Mucosa of descending colon (tissue), 3 donors: ENCODE data around the gene ETV3L. TPM values are rescaled to one million over a fixed set of nuclear protein-coding genes. Genes with fewer than 3 reads are reported as not detected.
"Not testable (repeated sequence)": the region's sequence is repeated elsewhere in the genome, so short reads cannot be mapped to it uniquely, and the experiment has no call there.

ENCODE experiments used
- ATAC-seq: fragments of 200-7000 bp; cut with Tn5 transposase; one replicate; pipeline ENCODE4 v1.9.1; 2020; ENCODE audit warnings: mild to moderate bottlenecking, moderate library complexity
- DNase-seq, 3 donors: peaks; one replicate each; pipeline ENCODE4 v3.0.0-alpha.2; 2020
- H3K36me3 ChIP-seq: fragments of 200-600 bp; one replicate; pipeline ENCODE4 v1.8.0; 2021; ENCODE audit warnings: low read depth, mild to moderate bottlenecking
- H3K4me1 ChIP-seq: fragments of 200-600 bp; one replicate; pipeline ENCODE4 v1.8.0; 2021; ENCODE audit warnings: low read depth, mild to moderate bottlenecking
- H3K4me3 ChIP-seq: fragments of 200-600 bp; one replicate; pipeline ENCODE4 v1.8.0; 2021; ENCODE audit warnings: mild to moderate bottlenecking
- H3K9me3 ChIP-seq: fragments of 200-600 bp; one replicate; pipeline ENCODE4 v1.8.0; 2021; ENCODE audit warnings: mild to moderate bottlenecking
- CTCF ChIP-seq: fragments of 200-600 bp; IDR thresholded peaks from one replicate; pipeline ENCODE4 v1.8.0; 2022; ENCODE audit warnings: antibody characterized with exemption, mild to moderate bottlenecking
- intact Hi-C, 2 donors: fragments of 100-400 bp; cut with DNase I in 1 of 2; cut with micrococcal nuclease in 1 of 2; formaldehyde crosslinking; loops; one replicate each; pipeline versions ENCODE4 v1.11.0 to v1.11.1; 2022; cut with DNase I, micrococcal nuclease
- total RNA-seq, 3 donors: library from RNA; stranded (reverse); fragmentation: NEBNext Ultra II Directional in 2 of 3; extraction: Animal tissue kit (Norgen Biotek cat#: 25700) in 2 of 3; gene quantifications; one replicate each; pipeline versions ENCODE4 v1.2.1 to v1.2.4, GENCODE V29; 2021 to 2023
- donor health status: DM: no; HTN: no; CAD: no; lungs with moderate emphysema.
- donor health status: DM: no; HTN: no; CAD: no.
- donor health status: DM: no; HTN: yes; CAD: no.

ETV3L gene
- total RNA-seq, 3 donors from 2014 or later, result not detected

GRCh38 chr1:157103268-157103667, 3.7 kb upstream of the ETV3L start:
- TF ChIP-seq CTCF, result no peak
- H3K4me1 ChIP-seq, result no peaks in the 10 kb centered on the region
- intact Hi-C loops, result no loop called here
- no peaks in the 10 kb centered on the region for H3K36me3 ChIP-seq
- H3K9me3 ChIP-seq, result no peaks in the 10 kb centered on the region
- DNase-seq (no peak), ATAC-seq (no peak)
- no peak overlapping the region for H3K4me3 ChIP-seq

- no peak for DNase-seq
- H3K9me3 ChIP-seq, result no peaks in the 10 kb centered on the region
- H3K36me3 ChIP-seq, result no peaks in the 10 kb centered on the region
- TF ChIP-seq CTCF, result no peak
- H3K4me3 ChIP-seq, result no peak overlapping the region
- H3K4me1 ChIP-seq, result no peaks in the 10 kb centered on the region
- intact Hi-C loops, result no loop called here
- ATAC-seq, result no peak
Measured at GRCh38 chr1:157101149-157101548, 1.5 kb upstream of the ETV3L start.

- H3K4me1 ChIP-seq, H3K36me3 ChIP-seq, H3K4me3 ChIP-seq, intact Hi-C loops, DNase-seq, ATAC-seq, H3K9me3 ChIP-seq: not testable (repeated sequence)
Measured at GRCh38 chr1:157098987-157099632, 498 bp downstream of the ETV3L start.

GRCh38 chr1:157098519-157098918, 1.1 kb downstream of the ETV3L start:
- no peak for DNase-seq
- Histone ChIP-seq H3K9me3 (no peaks in the 10 kb centered on the region), H3K36me3 (no peaks in the 10 kb centered on the region), H3K4me3 (no peak overlapping the region), H3K4me1 (no peaks in the 10 kb centered on the region)
- intact Hi-C loops, result no loop called here
- ATAC-seq, result no peak
- TF ChIP-seq CTCF, result no peak

GRCh38 chr1:157097692-157098091, 1.9 kb downstream of the ETV3L start:
- ATAC-seq, result no peak
- Histone ChIP-seq H3K36me3 (no peaks in the 10 kb centered on the region), H3K4me3 (no peak overlapping the region)

GRCh38 chr1:157096881-157097280, 2.7 kb downstream of the ETV3L start:
- no peak overlapping the region for H3K4me3 ChIP-seq
- no peaks in the 10 kb centered on the region for H3K36me3 ChIP-seq
- ATAC-seq (no peak), DNase-seq (no peak)
- intact Hi-C loops, result no loop called here
- no peaks in the 10 kb centered on the region for H3K4me1 ChIP-seq
- no peak for TF ChIP-seq CTCF
- H3K9me3 ChIP-seq, result no peaks in the 10 kb centered on the region

More at GRCh38 chr1:157097692-157098091, 1.9 kb downstream of the ETV3L start:
- no peaks in the 10 kb centered on the region for H3K4me1 ChIP-seq
- DNase-seq, result no peak
- no peak for TF ChIP-seq CTCF
- intact Hi-C loops, result no loop called here
- no peaks in the 10 kb centered on the region for H3K9me3 ChIP-seq
